H1 (cell line): Measurements from ENCODE around the gene MPZL3.

Experiments used
- BCL11A ChIP-seq, 2 experiments: IDR thresholded peaks; one replicate each; pipeline ENCODE4 v1.6.1; 2011; ENCODE audit warnings: low read depth in 2 of 2, low read length in 2 of 2, mild to moderate bottlenecking in 2 of 2
- CBX8 ChIP-seq: fragments of 300-800, 300-1000 bp; sonication (generic); IDR thresholded peaks from 2 replicates; pipeline ENCODE4 v1.7.1; 2016; ENCODE audit warnings: low read depth, low read length, borderline replicate concordance
- CHD1 ChIP-seq: IDR thresholded peaks from 2 replicates; pipeline ENCODE4 v1.6.1; 2012; ENCODE audit warnings: low read depth, low read length, improper control_type of control experiment
- CHD2 ChIP-seq: IDR thresholded peaks from 2 replicates; pipeline ENCODE4 v1.6.1; 2012; ENCODE audit warnings: low read length, improper control_type of control experiment
- HDAC6 ChIP-seq: IDR thresholded peaks from one replicate; pipeline ENCODE4 v1.7.1; 2012; ENCODE audit warnings: low read depth, mild to moderate bottlenecking, inconsistent platforms, low read length, moderate library complexity
- RXRA ChIP-seq: IDR thresholded peaks from 2 replicates; pipeline ENCODE4 v1.6.1; 2011; ENCODE audit warnings: low read depth, mild to moderate bottlenecking, low read length, moderate library complexity; ENCODE audit not compliant: insufficient read depth
- SP1 ChIP-seq: IDR thresholded peaks from 2 replicates; pipeline ENCODE4 v1.6.1; 2011; ENCODE audit warnings: low read depth, low read length
- TF ChIP-seq, protein P1 (sequence below): fragments of 300-600 bp; sonication (generic); IDR thresholded peaks from 2 replicates; pipeline ENCODE4 v1.7.1; 2012; ENCODE audit warnings: low read length, moderate library complexity, mild to moderate bottlenecking, inconsistent platforms; ENCODE audit not compliant: insufficient replicate concordance

DNA sequence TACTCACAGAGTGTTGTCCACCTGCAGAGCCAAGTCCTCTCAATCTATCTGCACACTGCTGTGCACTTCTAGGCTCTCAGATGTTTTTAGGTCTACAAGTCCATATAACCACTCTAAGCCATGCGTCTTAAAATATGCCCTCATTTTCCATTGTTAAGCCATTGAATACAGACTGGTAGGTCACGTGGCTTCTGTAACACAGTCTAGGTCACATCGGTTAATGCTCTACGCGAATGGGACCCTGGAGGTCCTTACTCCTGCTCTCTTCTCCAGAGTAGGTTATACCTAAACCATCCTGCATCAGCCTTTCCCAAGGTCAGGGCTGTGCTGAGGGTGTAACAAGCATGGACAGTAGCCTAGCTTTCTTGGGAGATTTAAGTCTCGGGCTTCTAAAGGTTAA, 28.2 kb downstream of the MPZL3 start:
- TF ChIP-seq CBX8 = no peak
- TF ChIP-seq SP1 = no peak
- TF ChIP-seq RXRA = no peak
- no peak for TF ChIP-seq CHD2
- no peak for TF ChIP-seq HDAC6
- no peak for TF ChIP-seq BCL11A (IDR thresholded peaks at IDR 0.05; ENCODE audit: low read depth in 2 of 2, low read length in 2 of 2)
- TF ChIP-seq CHD1 = no peak
- TF ChIP-seq, protein P1, sequence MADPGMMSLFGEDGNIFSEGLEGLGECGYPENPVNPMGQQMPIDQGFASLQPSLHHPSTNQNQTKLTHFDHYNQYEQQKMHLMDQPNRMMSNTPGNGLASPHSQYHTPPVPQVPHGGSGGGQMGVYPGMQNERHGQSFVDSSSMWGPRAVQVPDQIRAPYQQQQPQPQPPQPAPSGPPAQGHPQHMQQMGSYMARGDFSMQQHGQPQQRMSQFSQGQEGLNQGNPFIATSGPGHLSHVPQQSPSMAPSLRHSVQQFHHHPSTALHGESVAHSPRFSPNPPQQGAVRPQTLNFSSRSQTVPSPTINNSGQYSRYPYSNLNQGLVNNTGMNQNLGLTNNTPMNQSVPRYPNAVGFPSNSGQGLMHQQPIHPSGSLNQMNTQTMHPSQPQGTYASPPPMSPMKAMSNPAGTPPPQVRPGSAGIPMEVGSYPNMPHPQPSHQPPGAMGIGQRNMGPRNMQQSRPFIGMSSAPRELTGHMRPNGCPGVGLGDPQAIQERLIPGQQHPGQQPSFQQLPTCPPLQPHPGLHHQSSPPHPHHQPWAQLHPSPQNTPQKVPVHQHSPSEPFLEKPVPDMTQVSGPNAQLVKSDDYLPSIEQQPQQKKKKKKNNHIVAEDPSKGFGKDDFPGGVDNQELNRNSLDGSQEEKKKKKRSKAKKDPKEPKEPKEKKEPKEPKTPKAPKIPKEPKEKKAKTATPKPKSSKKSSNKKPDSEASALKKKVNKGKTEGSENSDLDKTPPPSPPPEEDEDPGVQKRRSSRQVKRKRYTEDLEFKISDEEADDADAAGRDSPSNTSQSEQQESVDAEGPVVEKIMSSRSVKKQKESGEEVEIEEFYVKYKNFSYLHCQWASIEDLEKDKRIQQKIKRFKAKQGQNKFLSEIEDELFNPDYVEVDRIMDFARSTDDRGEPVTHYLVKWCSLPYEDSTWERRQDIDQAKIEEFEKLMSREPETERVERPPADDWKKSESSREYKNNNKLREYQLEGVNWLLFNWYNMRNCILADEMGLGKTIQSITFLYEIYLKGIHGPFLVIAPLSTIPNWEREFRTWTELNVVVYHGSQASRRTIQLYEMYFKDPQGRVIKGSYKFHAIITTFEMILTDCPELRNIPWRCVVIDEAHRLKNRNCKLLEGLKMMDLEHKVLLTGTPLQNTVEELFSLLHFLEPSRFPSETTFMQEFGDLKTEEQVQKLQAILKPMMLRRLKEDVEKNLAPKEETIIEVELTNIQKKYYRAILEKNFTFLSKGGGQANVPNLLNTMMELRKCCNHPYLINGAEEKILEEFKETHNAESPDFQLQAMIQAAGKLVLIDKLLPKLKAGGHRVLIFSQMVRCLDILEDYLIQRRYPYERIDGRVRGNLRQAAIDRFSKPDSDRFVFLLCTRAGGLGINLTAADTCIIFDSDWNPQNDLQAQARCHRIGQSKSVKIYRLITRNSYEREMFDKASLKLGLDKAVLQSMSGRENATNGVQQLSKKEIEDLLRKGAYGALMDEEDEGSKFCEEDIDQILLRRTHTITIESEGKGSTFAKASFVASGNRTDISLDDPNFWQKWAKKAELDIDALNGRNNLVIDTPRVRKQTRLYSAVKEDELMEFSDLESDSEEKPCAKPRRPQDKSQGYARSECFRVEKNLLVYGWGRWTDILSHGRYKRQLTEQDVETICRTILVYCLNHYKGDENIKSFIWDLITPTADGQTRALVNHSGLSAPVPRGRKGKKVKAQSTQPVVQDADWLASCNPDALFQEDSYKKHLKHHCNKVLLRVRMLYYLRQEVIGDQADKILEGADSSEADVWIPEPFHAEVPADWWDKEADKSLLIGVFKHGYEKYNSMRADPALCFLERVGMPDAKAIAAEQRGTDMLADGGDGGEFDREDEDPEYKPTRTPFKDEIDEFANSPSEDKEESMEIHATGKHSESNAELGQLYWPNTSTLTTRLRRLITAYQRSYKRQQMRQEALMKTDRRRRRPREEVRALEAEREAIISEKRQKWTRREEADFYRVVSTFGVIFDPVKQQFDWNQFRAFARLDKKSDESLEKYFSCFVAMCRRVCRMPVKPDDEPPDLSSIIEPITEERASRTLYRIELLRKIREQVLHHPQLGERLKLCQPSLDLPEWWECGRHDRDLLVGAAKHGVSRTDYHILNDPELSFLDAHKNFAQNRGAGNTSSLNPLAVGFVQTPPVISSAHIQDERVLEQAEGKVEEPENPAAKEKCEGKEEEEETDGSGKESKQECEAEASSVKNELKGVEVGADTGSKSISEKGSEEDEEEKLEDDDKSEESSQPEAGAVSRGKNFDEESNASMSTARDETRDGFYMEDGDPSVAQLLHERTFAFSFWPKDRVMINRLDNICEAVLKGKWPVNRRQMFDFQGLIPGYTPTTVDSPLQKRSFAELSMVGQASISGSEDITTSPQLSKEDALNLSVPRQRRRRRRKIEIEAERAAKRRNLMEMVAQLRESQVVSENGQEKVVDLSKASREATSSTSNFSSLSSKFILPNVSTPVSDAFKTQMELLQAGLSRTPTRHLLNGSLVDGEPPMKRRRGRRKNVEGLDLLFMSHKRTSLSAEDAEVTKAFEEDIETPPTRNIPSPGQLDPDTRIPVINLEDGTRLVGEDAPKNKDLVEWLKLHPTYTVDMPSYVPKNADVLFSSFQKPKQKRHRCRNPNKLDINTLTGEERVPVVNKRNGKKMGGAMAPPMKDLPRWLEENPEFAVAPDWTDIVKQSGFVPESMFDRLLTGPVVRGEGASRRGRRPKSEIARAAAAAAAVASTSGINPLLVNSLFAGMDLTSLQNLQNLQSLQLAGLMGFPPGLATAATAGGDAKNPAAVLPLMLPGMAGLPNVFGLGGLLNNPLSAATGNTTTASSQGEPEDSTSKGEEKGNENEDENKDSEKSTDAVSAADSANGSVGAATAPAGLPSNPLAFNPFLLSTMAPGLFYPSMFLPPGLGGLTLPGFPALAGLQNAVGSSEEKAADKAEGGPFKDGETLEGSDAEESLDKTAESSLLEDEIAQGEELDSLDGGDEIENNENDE = no peak
